CD4-positive, alpha-beta memory T cell (primary cell): ENCODE results near the gene RYR3. TPM values are rescaled to one million over a fixed set of nuclear protein-coding genes. Genes with fewer than 3 reads are reported as not detected.

ENCODE experiments used
- CTCF ChIA-PET: fragments of 350-600 bp; sonication (Branson Sonifier 250); formaldehyde crosslinking; loops from one replicate; lab custom pipeline; 2021; ENCODE audit warnings: inconsistent platforms; ENCODE audit not compliant: partially characterized antibody; lab: Charles Lee
- POLR2A ChIA-PET: fragments of 350-600 bp; sonication (Branson Sonifier 250); formaldehyde crosslinking; loops from one replicate; lab custom pipeline; 2021; ENCODE audit not compliant: partially characterized antibody; lab: Charles Lee
- DNase-seq, 5 donors: peaks; one replicate each; pipeline versions ENCODE4 v3.0.0 to v3.0.0-alpha.2; 2020 to 2022; ENCODE audit warnings: mixed read lengths in 1 of 5
- H3K27ac ChIP-seq: one replicate; pipeline ENCODE4 v1.7.0; 2013; ENCODE audit warnings: low read depth, low read length
- H3K27me3 ChIP-seq: 2 replicates; pipeline ENCODE4 v1.7.0; 2013; ENCODE audit warnings: mild to moderate bottlenecking, low read length, moderate library complexity; ENCODE audit not compliant: insufficient read depth
- H3K36me3 ChIP-seq: 2 replicates; pipeline ENCODE4 v1.7.0; 2013; ENCODE audit warnings: mild to moderate bottlenecking, low read length, moderate library complexity; ENCODE audit not compliant: insufficient read depth
- H3K4me1 ChIP-seq: 2 replicates; pipeline ENCODE4 v1.7.0; 2013; ENCODE audit warnings: mild to moderate bottlenecking, low read length, moderate library complexity; ENCODE audit not compliant: insufficient read depth
- H3K4me3 ChIP-seq, 2 donors: one replicate each; pipeline ENCODE4 v1.7.0; 2013; ENCODE audit warnings: low read length in 2 of 2, mild to moderate bottlenecking in 1 of 2
- H3K9me3 ChIP-seq, 2 donors: one replicate each; pipeline ENCODE4 v1.7.0; 2013; ENCODE audit warnings: low read length in 2 of 2, control low read depth in 1 of 2; ENCODE audit not compliant: control insufficient read depth in 1 of 2
- H3K27ac Mint-ChIP-seq, 7 donors: one replicate each; pipeline ENCODE4 v1.8.0; 2020 to 2021; ENCODE audit warnings: mixed read lengths in 7 of 7, mild to moderate bottlenecking in 6 of 7, inconsistent platforms in 3 of 7, moderate library complexity in 3 of 7
- H3K27me3 Mint-ChIP-seq, 2 donors: one replicate each; pipeline ENCODE4 v1.8.0; 2020 to 2021; ENCODE audit warnings: mixed read lengths in 2 of 2
- H3K36me3 Mint-ChIP-seq, 2 donors: one replicate each; pipeline ENCODE4 v1.8.0; 2020 to 2021; ENCODE audit warnings: mixed read lengths in 2 of 2, inconsistent platforms in 1 of 2, mild to moderate bottlenecking in 1 of 2
- H3K4me1 Mint-ChIP-seq, 4 donors: one replicate each; pipeline ENCODE4 v1.8.0; 2020 to 2021; ENCODE audit warnings: mixed read lengths in 4 of 4, mild to moderate bottlenecking in 1 of 4
- H3K4me3 Mint-ChIP-seq, 8 donors: one replicate each; pipeline ENCODE4 v1.8.0; 2020 to 2021; ENCODE audit warnings: mixed read lengths in 8 of 8, mild to moderate bottlenecking in 7 of 8, moderate library complexity in 6 of 8, inconsistent platforms in 3 of 8
- H3K9me3 Mint-ChIP-seq, 8 donors: one replicate each; pipeline ENCODE4 v1.8.0; 2020 to 2021; ENCODE audit warnings: mixed read lengths in 8 of 8, mild to moderate bottlenecking in 5 of 8, inconsistent platforms in 3 of 8, moderate library complexity in 1 of 8
- intact Hi-C: fragments of 100-400 bp; cut with micrococcal nuclease; formaldehyde crosslinking; loops from one replicate; pipeline ENCODE4 v1.15.1; 2023
- polyA plus RNA-seq, 2 donors: library from polyadenylated mRNA; unstranded; fragments of 300-500 nt; fragmentation: Illumina TruSeq; gene quantifications; one replicate each; pipeline ENCODE4 v1.2.3, GENCODE V29; 2021
- total RNA-seq, 2 experiments: library from RNA; stranded (reverse); gene quantifications; one replicate each; pipeline ENCODE4 v1.2.3, GENCODE V29; 2021

Gene RYR3
- total and polyA plus RNA-seq, 4 experiments from 2014 or later, result 0.11 TPM; not detected in 3

- H3K36me3 ChIP-seq, result no peaks in the 10 kb centered on the region
- H3K27me3 ChIP-seq, result no peaks in the 10 kb centered on the region
- H3K4me1 ChIP-seq, result no peaks in the 10 kb centered on the region
- Mint-ChIP-seq H3K36me3 (no peaks in the 10 kb centered on the region), H3K9me3 (peaks cover 0 to 6% (median 0%) of the 10 kb centered on the region in 8 donors), H3K27ac (no peak overlapping the region), H3K4me3 (no peak overlapping the region), H3K4me1 (peaks cover 0 to 2% (median 0%) of the 10 kb centered on the region in 4 donors), H3K27me3 (peaks cover 8 to 20% of the 10 kb centered on the region in 2 donors)
- intact Hi-C loops, result no loop called here
- ChIA-PET CTCF (no interaction called here), POLR2A (no interaction called here)
- DNase-seq, result no peak
- no peak overlapping the region for H3K4me3 ChIP-seq
- no peak overlapping the region for H3K27ac ChIP-seq
- no peaks in the 10 kb centered on the region for H3K9me3 ChIP-seq
Observed at GRCh38 chr15:33304924-33305323, 5.8 kb upstream of the RYR3 start.

- Mint-ChIP-seq H3K4me3 (peak overlapping the region in 2 of 8 donors; percentile 29 to 44), H3K27me3 (peaks cover 22 to 29% of the 10 kb centered on the region in 2 donors), H3K9me3 (peaks cover 0 to 4% (median 0%) of the 10 kb centered on the region in 8 donors), H3K36me3 (no peaks in the 10 kb centered on the region), H3K4me1 (peaks cover 0 to 18% (median 4%) of the 10 kb centered on the region in 4 donors), H3K27ac (no peak overlapping the region)
- Histone ChIP-seq H3K4me1 (no peaks in the 10 kb centered on the region), H3K36me3 (no peaks in the 10 kb centered on the region), H3K9me3 (no peaks in the 10 kb centered on the region), H3K27ac (no peak overlapping the region), H3K27me3 (peaks cover 6% of the 10 kb centered on the region), H3K4me3 (no peak overlapping the region)
- DNase-seq, result no peak
- intact Hi-C loops, result no loop called here
- ChIA-PET CTCF (no interaction called here), POLR2A (no interaction called here)
Observed at GRCh38 chr15:33309602-33310276, 1.0 kb upstream of the RYR3 start.

- no peak overlapping the region for H3K4me3 Mint-ChIP-seq
- H3K27ac ChIP-seq, result no peak overlapping the region
- H3K36me3 ChIP-seq, result no peaks in the 10 kb centered on the region
- peaks cover 24% of the 10 kb centered on the region in 2 donors for H3K27me3 Mint-ChIP-seq
- H3K36me3 Mint-ChIP-seq, result no peaks in the 10 kb centered on the region
- H3K27me3 ChIP-seq, result peaks cover 6% of the 10 kb centered on the region
- H3K4me1 Mint-ChIP-seq, result peaks cover 0 to 18% (median 4%) of the 10 kb centered on the region in 4 donors
- ChIA-PET POLR2A (no interaction called here), CTCF (no interaction called here)
- no peak overlapping the region for H3K4me3 ChIP-seq
- no peaks in the 10 kb centered on the region for H3K9me3 ChIP-seq
- no peaks in the 10 kb centered on the region for H3K4me1 ChIP-seq
- no peak for DNase-seq
- intact Hi-C loops, result no loop called here
- H3K9me3 Mint-ChIP-seq, result peaks cover 0 to 4% (median 0%) of the 10 kb centered on the region in 8 donors
- no peak overlapping the region for H3K27ac Mint-ChIP-seq
Observed at GRCh38 chr15:33311312-33311971, 675 bp downstream of the RYR3 start.

GRCh38 chr15:33313491-33313890 is 2.7 kb downstream of the RYR3 start:
- no peak overlapping the region for H3K27ac Mint-ChIP-seq
- DNase-seq, result no peak
- intact Hi-C loops, result no loop called here
- H3K4me3 ChIP-seq, result no peak overlapping the region
- peaks cover 6% of the 10 kb centered on the region for H3K27me3 ChIP-seq
- peaks cover 26 to 27% of the 10 kb centered on the region in 2 donors for H3K27me3 Mint-ChIP-seq
- peaks cover 0 to 4% (median 0%) of the 10 kb centered on the region in 8 donors for H3K9me3 Mint-ChIP-seq
- no peak overlapping the region for H3K27ac ChIP-seq
- ChIA-PET CTCF (no interaction called here), POLR2A (no interaction called here)
- H3K4me1 ChIP-seq, result no peaks in the 10 kb centered on the region
- H3K9me3 ChIP-seq, result no peaks in the 10 kb centered on the region
- no peak overlapping the region for H3K4me3 Mint-ChIP-seq
- no peaks in the 10 kb centered on the region for H3K36me3 Mint-ChIP-seq
- H3K36me3 ChIP-seq, result no peaks in the 10 kb centered on the region
- H3K4me1 Mint-ChIP-seq, result peaks cover 0 to 18% (median 4%) of the 10 kb centered on the region in 4 donors

GRCh38 chr15:33314069-33314468 is 3.3 kb downstream of the RYR3 start:
- peaks cover 24% of the 10 kb centered on the region in 2 donors for H3K27me3 Mint-ChIP-seq
- H3K9me3 Mint-ChIP-seq, result peaks cover 0 to 4% (median 0%) of the 10 kb centered on the region in 8 donors
- no peak overlapping the region for H3K27ac Mint-ChIP-seq
- ChIA-PET POLR2A (no interaction called here), CTCF (no interaction called here)
- H3K4me3 Mint-ChIP-seq, result no peak overlapping the region
- Histone ChIP-seq H3K27me3 (peaks cover 6% of the 10 kb centered on the region), H3K4me3 (no peak overlapping the region), H3K4me1 (no peaks in the 10 kb centered on the region), H3K9me3 (no peaks in the 10 kb centered on the region), H3K27ac (no peak overlapping the region), H3K36me3 (no peaks in the 10 kb centered on the region)
- intact Hi-C loops, result no loop called here
- H3K4me1 Mint-ChIP-seq, result peaks cover 0 to 18% (median 4%) of the 10 kb centered on the region in 4 donors
- no peak for DNase-seq
- no peaks in the 10 kb centered on the region for H3K36me3 Mint-ChIP-seq

- H3K27me3 Mint-ChIP-seq, result peaks cover 16 to 18% of the 10 kb centered on the region in 2 donors
- CTCF ChIA-PET, result no interaction called here
Observed at GRCh38 chr15:33315044-33315443, 4.3 kb downstream of the RYR3 start.

GRCh38 chr15:33317896-33318295 is 7.1 kb downstream of the RYR3 start:
- H3K27ac ChIP-seq, result no peak overlapping the region
- H3K4me1 Mint-ChIP-seq, result no peaks in the 10 kb centered on the region
- H3K4me3 ChIP-seq, result no peak overlapping the region
- ChIA-PET POLR2A (no interaction called here), CTCF (no interaction called here)
- no peak overlapping the region for H3K4me3 Mint-ChIP-seq
- peaks cover 6% of the 10 kb centered on the region for H3K27me3 ChIP-seq
- H3K27ac Mint-ChIP-seq, result no peak overlapping the region
- no peaks in the 10 kb centered on the region for H3K36me3 ChIP-seq
- no peaks in the 10 kb centered on the region for H3K9me3 ChIP-seq
- no peaks in the 10 kb centered on the region for H3K36me3 Mint-ChIP-seq
- H3K9me3 Mint-ChIP-seq, result peaks cover 0 to 2% (median 0%) of the 10 kb centered on the region in 8 donors
- no peaks in the 10 kb centered on the region for H3K4me1 ChIP-seq
- intact Hi-C loops, result no loop called here
- DNase-seq, result no peak
- H3K27me3 Mint-ChIP-seq, result peaks cover 5 to 6% of the 10 kb centered on the region in 2 donors

More at GRCh38 chr15:33315044-33315443, 4.3 kb downstream of the RYR3 start:
- Histone ChIP-seq H3K27me3 (peaks cover 6% of the 10 kb centered on the region), H3K4me1 (no peaks in the 10 kb centered on the region), H3K27ac (no peak overlapping the region), H3K4me3 (no peak overlapping the region), H3K36me3 (no peaks in the 10 kb centered on the region), H3K9me3 (no peaks in the 10 kb centered on the region)
- H3K9me3 Mint-ChIP-seq, result peaks cover 0 to 4% (median 0%) of the 10 kb centered on the region in 8 donors
- H3K4me1 Mint-ChIP-seq, result peaks cover 0 to 15% (median 4%) of the 10 kb centered on the region in 4 donors
- no peak for DNase-seq
- no peak overlapping the region for H3K4me3 Mint-ChIP-seq
- no peaks in the 10 kb centered on the region for H3K36me3 Mint-ChIP-seq
- POLR2A ChIA-PET, result no interaction called here
- H3K27ac Mint-ChIP-seq, result no peak overlapping the region
- intact Hi-C loops, result no loop called here
